ENCODE results near the gene ADGRD2. TPM values are rescaled to one million over a fixed set of nuclear protein-coding genes. Genes with fewer than 3 reads are reported as not detected.

Gene ADGRD2
- polyA plus RNA-seq, 2 of the 4 experiments (the other 2 are of a cell fraction), result not detected

DNA sequence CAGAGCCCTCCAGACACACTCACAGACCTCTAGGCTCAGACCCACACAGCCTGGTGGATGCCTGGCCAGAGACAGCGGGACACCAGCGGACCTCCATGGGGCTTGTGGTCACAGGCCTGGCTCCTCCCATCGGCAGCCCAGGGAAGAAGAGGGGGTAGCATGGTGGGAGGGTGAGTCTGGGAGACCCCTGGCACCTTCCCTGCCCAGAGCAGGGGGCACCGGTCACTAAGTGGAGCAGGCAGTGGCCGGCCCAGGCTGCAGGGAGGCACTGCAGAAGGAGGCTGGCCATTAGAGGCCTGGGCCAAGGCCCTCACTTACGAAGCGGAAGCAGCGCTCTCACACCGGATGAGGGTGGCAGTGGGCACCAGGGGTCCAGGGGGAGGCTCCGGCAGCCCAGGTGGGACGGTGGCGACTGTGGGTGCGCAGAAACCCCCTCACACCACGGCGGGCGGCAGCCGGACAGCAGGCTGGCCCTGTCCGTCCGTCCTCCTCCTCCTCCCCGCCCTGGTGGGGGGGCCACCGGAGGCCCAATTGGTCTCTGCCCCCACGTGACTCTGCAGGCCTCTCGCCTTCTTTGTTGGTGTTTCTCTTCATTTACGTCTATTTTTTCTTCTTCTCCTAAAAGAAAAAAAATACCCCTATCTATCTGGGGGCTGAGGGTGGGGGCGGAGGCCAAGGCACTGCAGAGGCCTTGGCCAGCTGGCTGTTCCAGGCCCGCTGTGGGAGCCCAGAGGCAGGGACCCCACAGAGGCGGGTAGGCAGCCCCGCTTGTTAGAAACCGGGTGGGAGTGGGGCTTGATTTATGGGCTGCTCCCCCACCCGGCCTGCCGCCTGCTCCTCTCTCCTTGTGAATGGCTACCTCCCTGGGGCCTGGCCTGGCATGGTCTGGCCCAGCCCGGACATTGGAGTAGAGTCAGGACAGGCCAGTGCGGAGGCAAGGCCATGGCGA lies 57.0 kb downstream of the ADGRD2 start, which contains the start of gene NR5A1:
NR5A1 (minus strand) TSS at position 469 of the 949 bp plus-strand sequence. CDS start 4,004 bp downstream, outside the sequence.
- FAIRE-seq (no peak), DNase-seq (ENCODE audit: low read depth in 1 of 2, low spot score in 1 of 2) (no peak), ATAC-seq (no peak)
- Histone ChIP-seq H3K9me3 (no peaks in the 10 kb centered on the region), H3K4me2 (no peak within 1 kb of the TSS), H3K27ac (no peak within 1 kb of the TSS), H3K4me3 (no peak within 1 kb of the TSS), H3K4me1 (0 out of 3 replicates have a peak, but pooled peaks cover 3% of the 10 kb centered on the region)
- 92% methylated on average over 28 of the region's 34 CpGs for WGBS (ENCODE audit: missing lambda C conversion rate)
- TF ChIP-seq HOXA7 (CRISPR knock-in tag; IDR thresholded peaks at IDR 0.05), result no peak
- TF ChIP-seq JUN (IDR thresholded peaks at IDR 0.05), result no peak
- TF ChIP-seq TFCP2L1 (CRISPR knock-in tag; IDR thresholded peaks at IDR 0.05), result no peak
- TF ChIP-seq EP300 (IDR thresholded peaks at IDR 0.05), result no peak
- no peak for TF ChIP-seq MAFK (IDR thresholded peaks at IDR 0.05; ENCODE audit: partially characterized antibody)
- no peak for TF ChIP-seq RNF2 (IDR thresholded peaks at IDR 0.05; ENCODE audit: borderline replicate concordance, low read depth)
- TF ChIP-seq NFE2L2 (conservative IDR thresholded peaks at IDR 0.05; ENCODE audit: low read length), result no peak
- CTCF ChIA-PET, result interaction anchor here (1.2 to 1.5 kb wide), 2 partner anchors 10 to 30 kb away, joined by 3 to 4 read pairs; no protein-coding TSS in a partner anchor
- POLR2A ChIA-PET, result no interaction called here

DNA sequence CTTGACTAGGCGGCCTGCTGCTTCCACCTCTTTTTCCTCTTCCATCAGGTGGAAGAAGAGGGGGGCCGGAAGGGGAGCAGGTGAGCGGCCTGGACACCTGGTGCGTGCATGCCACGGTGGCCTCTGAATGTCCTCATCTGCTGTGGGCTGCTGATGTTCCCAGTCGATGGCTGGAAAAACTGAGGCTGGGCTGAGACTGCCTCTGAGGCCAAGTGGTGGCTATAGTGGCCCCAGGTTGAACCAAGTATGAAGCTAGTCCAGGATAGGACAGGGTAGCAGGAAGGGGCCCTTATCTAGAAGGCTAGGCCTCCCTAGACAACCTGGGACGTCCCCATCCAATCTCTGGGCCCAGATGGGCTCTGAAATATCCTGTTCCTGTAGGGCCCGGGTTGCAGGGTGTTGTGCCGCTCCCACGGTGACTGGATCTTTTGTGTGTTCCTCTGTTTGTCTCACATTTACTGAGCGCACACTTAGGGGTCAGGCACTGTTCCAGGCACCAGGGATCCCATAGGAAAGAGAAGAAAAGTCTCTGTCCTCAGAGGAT lies 57.7 kb downstream of the ADGRD2 start:
- H3K4me3 ChIP-seq, result no peak overlapping the region
- H3K9me3 ChIP-seq, result no peaks in the 10 kb centered on the region
- CTCF ChIA-PET, result interaction anchor here (1.5 kb wide), 1 partner anchor 29 kb away, joined by 3 read pairs; no protein-coding TSS in a partner anchor
- 0 out of 3 replicates have a peak, but pooled peaks cover 3% of the 10 kb centered on the region for H3K4me1 ChIP-seq
- H3K4me2 ChIP-seq, result no peak overlapping the region
- TF ChIP-seq, protein P1, sequence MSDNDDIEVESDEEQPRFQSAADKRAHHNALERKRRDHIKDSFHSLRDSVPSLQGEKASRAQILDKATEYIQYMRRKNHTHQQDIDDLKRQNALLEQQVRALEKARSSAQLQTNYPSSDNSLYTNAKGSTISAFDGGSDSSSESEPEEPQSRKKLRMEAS (IDR thresholded peaks at IDR 0.05), result no peak
- POLR2A ChIA-PET, result no interaction called here
- H3K27ac ChIP-seq, result no peak overlapping the region
- ATAC-seq, result no peak
- no peak for DNase-seq (ENCODE audit: low read depth in 1 of 2, low spot score in 1 of 2)
- no peak for FAIRE-seq
- WGBS (ENCODE audit: missing lambda C conversion rate), result 85% methylated on average over 11 of the region's 11 CpGs

DNA sequence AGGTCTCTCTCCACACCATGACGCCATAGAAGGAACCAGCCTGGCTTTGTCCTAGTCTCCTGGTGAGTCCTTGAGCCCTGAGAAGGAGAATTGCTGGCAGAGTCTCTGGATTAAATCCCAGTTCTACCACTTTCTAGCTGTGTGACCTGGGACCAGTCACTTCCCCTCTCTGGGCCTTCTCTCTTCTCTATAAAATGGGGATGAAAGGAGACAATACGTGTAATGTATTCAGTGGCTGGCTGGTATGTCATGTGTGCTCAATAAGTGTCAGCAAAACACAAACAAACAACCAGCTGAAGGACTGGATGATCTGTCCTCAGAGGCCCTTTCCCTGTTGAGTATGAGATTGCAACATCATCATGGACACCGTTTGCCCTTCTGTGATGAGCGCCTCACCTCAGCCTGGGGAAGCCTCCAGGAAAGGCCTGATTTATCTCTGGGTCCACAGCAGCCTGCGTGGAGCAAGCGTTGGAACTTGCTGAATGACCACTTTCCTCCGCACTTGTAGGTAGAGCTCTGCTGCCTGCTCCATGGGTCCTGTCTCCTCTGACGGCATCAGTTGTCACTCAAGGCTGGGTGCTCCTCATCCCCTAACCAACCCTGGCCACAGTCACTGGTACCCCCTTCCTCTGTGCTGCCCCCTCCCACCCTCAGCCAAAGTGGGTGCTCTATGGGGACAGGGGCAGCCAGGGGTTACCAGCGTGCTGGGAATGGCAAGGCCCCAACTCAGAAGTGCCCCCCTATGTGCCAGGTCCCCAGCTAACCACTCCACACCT lies 60.6 kb downstream of the ADGRD2 start:
- no peak overlapping the region for H3K4me2 ChIP-seq
- ATAC-seq, result peak in 1 of 2 experiments; percentile 8; a peak in 3 of 6 replicates
- no peak for TF ChIP-seq ZSCAN20 (CRISPR knock-in tag; IDR thresholded peaks at IDR 0.05)
- no peak for TF ChIP-seq JUNB (IDR thresholded peaks at IDR 0.05)
- TF ChIP-seq CEBPB (IDR thresholded peaks at IDR 0.05), result 0 out of 4 replicates have a peak, but pooled peaks of 1 of the 2 experiments have one; percentile 31
- no peak for TF ChIP-seq RNF2 (IDR thresholded peaks at IDR 0.05; ENCODE audit: borderline replicate concordance, low read depth)
- no peak for TF ChIP-seq SREBF2 (IDR thresholded peaks at IDR 0.05)
- TF ChIP-seq, protein P2, sequence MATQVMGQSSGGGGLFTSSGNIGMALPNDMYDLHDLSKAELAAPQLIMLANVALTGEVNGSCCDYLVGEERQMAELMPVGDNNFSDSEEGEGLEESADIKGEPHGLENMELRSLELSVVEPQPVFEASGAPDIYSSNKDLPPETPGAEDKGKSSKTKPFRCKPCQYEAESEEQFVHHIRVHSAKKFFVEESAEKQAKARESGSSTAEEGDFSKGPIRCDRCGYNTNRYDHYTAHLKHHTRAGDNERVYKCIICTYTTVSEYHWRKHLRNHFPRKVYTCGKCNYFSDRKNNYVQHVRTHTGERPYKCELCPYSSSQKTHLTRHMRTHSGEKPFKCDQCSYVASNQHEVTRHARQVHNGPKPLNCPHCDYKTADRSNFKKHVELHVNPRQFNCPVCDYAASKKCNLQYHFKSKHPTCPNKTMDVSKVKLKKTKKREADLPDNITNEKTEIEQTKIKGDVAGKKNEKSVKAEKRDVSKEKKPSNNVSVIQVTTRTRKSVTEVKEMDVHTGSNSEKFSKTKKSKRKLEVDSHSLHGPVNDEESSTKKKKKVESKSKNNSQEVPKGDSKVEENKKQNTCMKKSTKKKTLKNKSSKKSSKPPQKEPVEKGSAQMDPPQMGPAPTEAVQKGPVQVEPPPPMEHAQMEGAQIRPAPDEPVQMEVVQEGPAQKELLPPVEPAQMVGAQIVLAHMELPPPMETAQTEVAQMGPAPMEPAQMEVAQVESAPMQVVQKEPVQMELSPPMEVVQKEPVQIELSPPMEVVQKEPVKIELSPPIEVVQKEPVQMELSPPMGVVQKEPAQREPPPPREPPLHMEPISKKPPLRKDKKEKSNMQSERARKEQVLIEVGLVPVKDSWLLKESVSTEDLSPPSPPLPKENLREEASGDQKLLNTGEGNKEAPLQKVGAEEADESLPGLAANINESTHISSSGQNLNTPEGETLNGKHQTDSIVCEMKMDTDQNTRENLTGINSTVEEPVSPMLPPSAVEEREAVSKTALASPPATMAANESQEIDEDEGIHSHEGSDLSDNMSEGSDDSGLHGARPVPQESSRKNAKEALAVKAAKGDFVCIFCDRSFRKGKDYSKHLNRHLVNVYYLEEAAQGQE (IDR thresholded peaks at IDR 0.05), result no peak
- TF ChIP-seq ZFP36 (IDR thresholded peaks at IDR 0.05; ENCODE audit: borderline replicate concordance, partially characterized antibody), result peak; percentile 20
- no peak for TF ChIP-seq BHLHE40 (IDR thresholded peaks at IDR 0.05; ENCODE audit: low read depth, low read length)
- TF ChIP-seq CBX8 (IDR thresholded peaks at IDR 0.05), result no peak
- TF ChIP-seq FOSL2 (IDR thresholded peaks at IDR 0.05), result no peak
- TF ChIP-seq FOSL2 (CRISPR knock-in tag; IDR thresholded peaks at IDR 0.05), result no peak
- TF ChIP-seq CHD2 (IDR thresholded peaks at IDR 0.05; ENCODE audit: low read length, partially characterized antibody), result no peak
- no peak for TF ChIP-seq RAD21 (conservative IDR thresholded peaks at IDR 0.05 in 1 of 2, IDR thresholded peaks at IDR 0.05 in 1 of 2)
- no peak for TF ChIP-seq JUN (IDR thresholded peaks at IDR 0.05)
- TF ChIP-seq, protein P3, sequence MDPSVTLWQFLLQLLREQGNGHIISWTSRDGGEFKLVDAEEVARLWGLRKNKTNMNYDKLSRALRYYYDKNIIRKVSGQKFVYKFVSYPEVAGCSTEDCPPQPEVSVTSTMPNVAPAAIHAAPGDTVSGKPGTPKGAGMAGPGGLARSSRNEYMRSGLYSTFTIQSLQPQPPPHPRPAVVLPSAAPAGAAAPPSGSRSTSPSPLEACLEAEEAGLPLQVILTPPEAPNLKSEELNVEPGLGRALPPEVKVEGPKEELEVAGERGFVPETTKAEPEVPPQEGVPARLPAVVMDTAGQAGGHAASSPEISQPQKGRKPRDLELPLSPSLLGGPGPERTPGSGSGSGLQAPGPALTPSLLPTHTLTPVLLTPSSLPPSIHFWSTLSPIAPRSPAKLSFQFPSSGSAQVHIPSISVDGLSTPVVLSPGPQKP (IDR thresholded peaks at IDR 0.05; ENCODE audit: low read depth, low read length), result no peak
- TF ChIP-seq, protein P4, sequence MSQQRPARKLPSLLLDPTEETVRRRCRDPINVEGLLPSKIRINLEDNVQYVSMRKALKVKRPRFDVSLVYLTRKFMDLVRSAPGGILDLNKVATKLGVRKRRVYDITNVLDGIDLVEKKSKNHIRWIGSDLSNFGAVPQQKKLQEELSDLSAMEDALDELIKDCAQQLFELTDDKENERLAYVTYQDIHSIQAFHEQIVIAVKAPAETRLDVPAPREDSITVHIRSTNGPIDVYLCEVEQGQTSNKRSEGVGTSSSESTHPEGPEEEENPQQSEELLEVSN (IDR thresholded peaks at IDR 0.05; ENCODE audit: borderline replicate concordance, low read depth), result no peak
- no peaks in the 10 kb centered on the region for H3K4me1 ChIP-seq
- H3K9me3 ChIP-seq, result no peaks in the 10 kb centered on the region
- no peak overlapping the region for H3K27ac ChIP-seq
- no peak overlapping the region for H3K4me3 ChIP-seq
- FAIRE-seq, result no peak
- peak in 1 of 2 experiments; percentile 31 for DNase-seq (ENCODE audit: low read depth in 1 of 2, low spot score in 1 of 2)
- 72% methylated on average over 9 of the region's 9 CpGs for WGBS (ENCODE audit: missing lambda C conversion rate)
- CTCF ChIA-PET, result interaction anchor here (0.7 to 2.1 kb wide), 6 partner anchors 12 to 107 kb away, joined by 3 to 7 read pairs (median 3); no protein-coding TSS in a partner anchor
- POLR2A ChIA-PET, result no interaction called here
